Stimulated activated CD4-positive, alpha-beta T cell treated with anti-CD3 and anti-CD28 coated beads, Interleukin-4, amount 100 ng/mL, for 4 hours (primary cell): ENCODE data around the gene C5orf46.
"Not testable (repeated sequence)": the region's sequence is repeated elsewhere in the genome, so short reads cannot be mapped to it uniquely, and the experiment has no call there.

ENCODE experiments used
- DNase-seq, 2 experiments: peaks; one replicate each; pipeline ENCODE4 v3.0.0-alpha.2; 2020

Gene C5orf46

GRCh38 chr5:147893820-147894219 is 12.5 kb downstream of the C5orf46 start:
- DNase-seq, result no peak

- DNase-seq, result no peak
Observed at GRCh38 chr5:147892696-147893296, 13.5 kb downstream of the C5orf46 start.

DNA sequence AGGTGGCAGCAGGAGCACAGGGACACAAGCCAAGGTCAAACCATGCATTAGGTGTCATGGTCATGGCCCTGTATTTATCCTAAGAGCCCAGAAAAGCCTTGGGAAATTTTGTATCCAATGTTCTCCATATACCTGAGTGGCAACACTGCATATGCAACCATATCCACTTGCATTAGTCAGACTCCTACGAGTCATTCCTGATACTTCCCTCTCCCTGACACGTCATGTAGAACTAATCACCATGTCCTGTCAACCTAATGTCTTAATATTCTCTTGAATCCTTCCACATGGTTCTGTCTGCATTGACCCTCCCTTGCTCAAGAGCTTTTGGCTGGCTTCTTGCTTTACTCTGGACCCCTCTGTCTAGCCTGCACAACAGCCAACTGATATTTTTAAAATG is 18.4 kb downstream of the C5orf46 start:
- no peak for DNase-seq

GRCh38 chr5:147887026-147887627 is 19.2 kb downstream of the C5orf46 start:
- DNase-seq, result no peak

- DNase-seq, result no peak
Observed at GRCh38 chr5:147882586-147883313, 23.6 kb downstream of the C5orf46 start.

DNA sequence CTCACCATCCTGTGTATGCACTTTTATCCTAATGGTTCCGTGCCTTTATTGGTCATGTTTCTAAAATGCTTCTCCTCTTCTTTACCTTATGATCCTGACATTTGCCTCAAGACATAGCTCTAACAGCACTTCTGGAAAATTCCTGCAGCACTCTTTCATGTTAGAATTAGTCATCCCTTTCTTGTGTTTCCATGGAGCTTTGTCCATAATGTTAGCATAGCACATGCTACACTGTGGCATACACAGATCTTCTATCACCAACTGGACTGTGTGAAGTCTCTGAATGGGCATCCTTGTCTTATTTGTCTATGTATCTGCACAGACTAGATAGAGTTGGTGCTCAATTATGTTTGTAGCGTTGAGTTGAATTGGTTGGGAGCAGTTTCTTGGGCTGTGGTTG is 25.9 kb downstream of the C5orf46 start:
- no peak for DNase-seq

DNA sequence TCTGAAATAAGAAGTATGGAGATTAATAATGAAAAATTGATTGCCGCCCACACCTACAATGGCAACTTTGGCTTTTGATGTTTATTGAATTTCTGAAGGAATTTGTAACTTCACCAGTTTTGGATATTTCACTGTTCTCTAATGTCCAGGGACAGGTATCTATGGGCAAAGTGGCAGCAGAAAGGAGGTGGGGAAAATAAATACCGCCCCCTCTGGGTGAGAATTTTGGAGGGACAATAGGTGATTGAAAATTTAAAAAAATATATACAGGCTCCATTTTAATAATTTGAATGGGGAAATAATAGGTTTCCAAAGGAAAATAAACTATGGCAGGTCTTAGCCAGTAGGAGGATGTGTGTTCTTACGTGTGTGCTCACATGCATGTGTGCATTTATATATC is 26.6 kb downstream of the C5orf46 start:
- no peak for DNase-seq

DNA sequence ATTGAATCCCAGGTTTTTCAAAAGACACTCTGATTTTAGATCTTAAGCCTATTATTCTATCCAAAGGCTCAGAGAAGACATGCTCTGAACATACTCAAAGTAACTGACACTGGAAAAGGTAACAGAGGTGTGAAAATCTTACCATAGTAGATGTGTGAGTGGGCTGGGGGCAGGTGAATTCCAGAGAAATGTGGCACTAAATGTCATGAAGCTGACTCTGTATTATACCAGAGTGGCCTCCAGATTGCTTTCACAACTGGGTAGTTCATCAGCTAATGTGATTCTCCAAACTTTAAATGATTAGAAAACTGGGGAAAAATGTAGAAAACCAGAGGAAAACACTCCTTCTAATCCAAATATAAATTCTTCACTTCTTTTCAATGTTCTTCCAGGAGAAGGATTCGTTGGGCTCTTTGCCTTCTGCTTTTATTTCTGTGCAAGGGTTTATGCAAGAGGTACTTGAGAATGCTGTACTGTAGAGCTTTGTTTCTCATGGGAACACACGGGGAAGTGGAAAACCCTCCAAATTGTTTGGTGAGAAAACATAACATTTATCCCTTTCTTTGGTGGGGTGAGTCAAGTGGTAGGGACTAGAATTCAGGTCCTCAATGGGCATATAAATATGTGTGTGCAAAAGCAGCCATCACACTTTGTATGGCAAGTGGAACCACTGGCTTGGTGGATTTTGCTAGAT is 28.1 kb downstream of the C5orf46 start, which contains the start of gene SCGB3A2:
Gene SCGB3A2, plus strand, starts transcription at position 646 of the 694 bp plus-strand sequence. CDS start 93 bp downstream, outside the sequence.
- DNase-seq, result no peak

DNA sequence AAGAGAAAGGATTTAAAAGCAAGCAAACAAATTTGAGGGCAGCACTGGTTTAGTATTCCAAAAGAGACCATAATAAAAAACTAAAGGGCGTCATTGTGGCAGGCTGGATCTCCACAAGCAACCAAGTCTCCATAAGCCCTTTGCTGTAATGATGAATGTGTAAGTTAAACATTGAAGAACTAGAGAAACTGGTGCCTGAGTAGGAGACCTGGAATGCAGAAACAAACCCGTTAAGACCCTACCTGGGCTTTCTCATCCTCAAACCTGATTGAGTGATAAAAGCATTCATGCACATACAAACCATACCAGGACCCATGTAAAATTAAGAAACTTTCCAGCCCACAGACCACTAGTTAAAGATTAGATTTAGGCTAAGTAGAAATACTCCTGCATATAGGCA is 29.7 kb downstream of the C5orf46 start:
- no peak for DNase-seq

GRCh38 chr5:147876141-147876540 is 30.2 kb downstream of the C5orf46 start:
- no peak for DNase-seq

DNA sequence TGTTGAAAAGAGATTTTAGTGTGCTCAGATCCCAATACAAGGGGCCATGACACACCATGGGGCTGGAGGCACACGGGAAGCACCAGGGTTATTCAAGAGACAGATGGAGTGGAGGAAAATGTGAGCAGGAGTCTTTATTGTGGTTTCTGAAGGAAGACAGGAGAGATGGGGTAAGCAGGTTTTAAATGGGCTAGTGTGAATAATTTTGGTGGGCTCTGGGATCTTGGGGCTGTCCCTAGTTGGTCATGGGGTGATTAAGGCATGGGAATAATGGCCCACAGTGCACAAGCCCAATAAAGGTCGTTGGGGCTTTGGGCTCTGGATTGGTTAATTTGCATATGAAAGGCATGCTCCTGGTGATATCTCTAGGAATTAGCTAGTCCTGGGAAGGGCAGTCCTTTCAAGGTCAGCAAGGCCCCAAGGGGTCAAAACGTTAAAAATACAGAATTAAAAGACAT is 31.4 kb downstream of the C5orf46 start:
- no peak for DNase-seq

GRCh38 chr5:147874118-147874875 is 32.0 kb downstream of the C5orf46 start:
- not testable (repeated sequence) for DNase-seq

- not testable (repeated sequence) for DNase-seq
Observed at GRCh38 chr5:147872744-147873435, 33.4 kb downstream of the C5orf46 start.

DNA sequence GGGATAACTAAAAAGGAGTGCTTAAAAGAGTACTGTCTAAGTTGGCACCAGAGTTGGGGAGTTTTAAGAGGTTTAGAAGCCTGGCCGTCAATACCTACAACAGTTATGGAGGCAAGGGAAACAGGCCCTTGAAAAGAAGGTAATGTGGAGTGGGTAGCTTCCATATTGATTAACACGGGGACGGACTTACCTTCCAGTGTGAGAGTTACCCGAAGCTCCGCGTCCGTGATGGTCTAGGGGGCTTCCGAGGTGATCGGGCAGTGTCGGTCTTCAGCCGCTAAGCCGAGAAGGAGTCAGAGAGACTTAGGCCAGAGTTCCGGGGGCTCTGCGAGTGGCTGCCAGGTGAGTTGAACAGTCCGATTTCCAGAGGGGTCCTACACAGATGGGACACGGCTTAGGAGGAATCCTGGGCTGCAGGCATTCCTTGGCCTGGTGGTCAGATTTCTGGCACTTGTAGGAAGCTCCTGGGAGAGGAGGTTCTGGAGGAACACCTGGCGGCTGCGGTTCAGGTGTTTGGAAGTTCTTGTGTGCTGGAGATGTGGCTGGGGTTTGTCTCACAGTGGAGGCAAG is 34.3 kb downstream of the C5orf46 start:
- not testable (repeated sequence) for DNase-seq

DNA sequence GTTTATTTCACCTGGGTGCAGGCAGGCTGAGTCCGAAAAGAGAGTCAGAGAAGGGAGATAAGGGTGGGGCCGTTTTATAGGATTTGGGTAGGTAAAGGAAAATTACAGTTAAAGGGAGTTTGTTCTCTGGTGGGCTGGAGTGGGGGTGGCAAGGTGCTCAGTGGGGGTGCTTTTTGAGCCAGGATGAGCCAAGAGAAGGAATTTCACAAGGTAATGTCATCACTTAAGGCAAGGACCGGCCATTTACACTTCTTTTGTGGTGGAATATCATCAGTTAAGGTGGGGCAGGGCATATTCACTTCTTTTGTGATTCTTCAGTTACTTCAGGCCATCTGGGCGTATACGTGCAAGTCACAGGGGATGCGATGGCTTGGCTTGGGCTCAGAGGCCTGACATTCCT is 36.4 kb downstream of the C5orf46 start:
- not testable (repeated sequence) for DNase-seq

- DNase-seq, result no peak
Observed at GRCh38 chr5:147869112-147869511, 37.2 kb downstream of the C5orf46 start.

- no peak for DNase-seq
Observed at GRCh38 chr5:147863454-147864158, 42.7 kb downstream of the C5orf46 start.

DNA sequence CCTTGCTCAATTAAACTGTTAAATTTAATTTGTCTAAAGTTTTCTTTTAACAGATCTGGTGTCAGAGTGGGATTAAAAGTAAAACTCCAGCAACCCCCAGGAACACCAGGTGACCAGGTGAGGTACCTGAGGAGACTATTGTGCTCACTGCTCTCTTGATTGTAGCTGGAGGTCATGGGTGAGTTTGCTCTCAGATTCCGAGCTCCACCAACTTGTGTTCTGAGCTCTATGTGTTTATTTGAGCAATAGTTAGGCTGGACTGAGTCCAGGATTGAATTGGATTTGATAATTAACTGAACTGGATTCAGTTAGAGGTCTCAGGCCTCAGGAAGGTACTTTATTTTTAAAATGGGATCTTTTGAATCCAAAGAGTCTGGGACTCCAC is 45.7 kb downstream of the C5orf46 start:
- DNase-seq, result no peak

- no peak for DNase-seq
Observed at GRCh38 chr5:147859962-147860640, 46.2 kb downstream of the C5orf46 start.

DNA sequence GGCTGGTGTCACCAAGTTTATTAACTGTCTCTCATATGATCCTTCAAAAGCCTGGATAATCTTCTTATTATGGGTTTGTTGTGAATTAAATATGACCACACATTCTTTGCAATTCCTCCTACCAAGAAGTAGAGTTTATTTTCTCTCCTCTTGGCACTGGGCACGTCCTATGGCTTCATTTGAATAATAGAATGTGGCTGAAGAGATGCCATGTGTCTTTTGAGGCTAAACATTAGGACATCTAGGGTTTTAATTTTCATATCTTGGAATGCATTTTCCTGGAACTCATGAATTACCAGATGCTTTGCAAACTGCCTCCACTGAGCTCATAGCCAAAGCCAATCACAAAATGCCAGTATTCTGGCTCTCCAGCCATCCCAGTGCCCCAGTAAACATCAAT is 47.8 kb downstream of the C5orf46 start:
- no peak for DNase-seq
